ENCODE measurements around the gene AMH.

The AMH gene

GRCh38 chr19:2287585-2288337 lies 38.6 kb downstream of the AMH start:
- no peak for DNase-seq (ENCODE audit: low read depth)

- DNase-seq (ENCODE audit: low read depth): no peak
These were observed 39.3 kb downstream of the AMH start for GRCh38 chr19:2288338-2288817.

GRCh38 chr19:2288818-2289713 lies 39.9 kb downstream of the AMH start:
- no peak for DNase-seq (ENCODE audit: low read depth)

- DNase-seq (ENCODE audit: low read depth): no peak
These were observed 40.8 kb downstream of the AMH start for GRCh38 chr19:2289714-2290435.

GRCh38 chr19:2290441-2291184 lies 41.5 kb downstream of the AMH start:
- no peak for DNase-seq (ENCODE audit: low read depth)

- DNase-seq (ENCODE audit: low read depth): no peak
These were observed 42.1 kb downstream of the AMH start for GRCh38 chr19:2291185-2291751.

GRCh38 chr19:2294687-2295335 lies 45.7 kb downstream of the AMH start:
- DNase-seq (ENCODE audit: low read depth): peak; percentile 81

GRCh38 chr19:2296141-2296540 lies 47.0 kb downstream of the AMH start:
- DNase-seq (ENCODE audit: low read depth): no peak

- no peak for DNase-seq (ENCODE audit: low read depth)
These were observed 51.4 kb downstream of the AMH start for GRCh38 chr19:2300533-2300932.
